Measurements from ENCODE around the gene ABHD5. TPM values are rescaled to one million over a fixed set of nuclear protein-coding genes. Genes with fewer than 3 reads are reported as not detected.
A peak's percentile ranks its signal among the peaks of the same experiment; 100 is the strongest.

The ABHD5 gene
- total and polyA plus RNA-seq, 2 of the 13 experiments (the other 11 are each of a cell fraction or from before 2014, with no cell fraction given), result 4.5 to 13.3 TPM

DNA sequence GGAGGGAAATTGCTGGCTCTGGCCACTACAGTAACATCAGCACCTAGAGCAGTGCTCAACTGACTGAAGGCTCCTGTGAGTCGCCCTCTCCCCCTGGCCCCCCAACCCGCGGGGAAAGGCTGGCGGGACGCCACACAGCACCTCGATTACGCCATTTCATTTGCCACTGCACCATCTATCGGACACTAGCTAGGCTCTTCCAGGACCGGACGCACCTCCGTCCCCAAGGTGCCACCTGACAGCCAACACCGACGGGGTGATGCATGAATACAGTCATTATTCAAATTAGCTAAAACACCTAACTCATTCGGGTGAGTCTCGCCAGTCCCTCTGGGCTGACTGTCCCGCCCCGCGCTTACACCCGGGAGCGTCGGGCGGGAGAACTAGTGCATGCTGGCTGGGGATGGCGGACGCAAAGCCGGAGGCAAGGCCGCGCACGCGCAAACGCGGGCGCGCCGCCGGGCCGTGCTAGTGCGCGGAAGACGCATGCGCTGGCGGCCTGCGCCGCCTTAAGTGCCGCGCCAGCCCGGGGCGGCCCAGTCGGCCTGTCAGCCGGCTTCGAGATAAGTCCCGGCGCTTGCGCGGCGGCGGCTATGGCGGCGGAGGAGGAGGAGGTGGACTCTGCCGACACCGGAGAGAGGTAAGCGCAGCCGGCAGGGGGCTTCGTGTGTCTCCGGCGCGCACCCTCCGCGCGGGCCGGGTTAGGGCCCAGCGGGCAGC, at the start of gene ABHD5 (continued):
- TF ChIP-seq ZFYVE20 (CRISPR knock-in tag; IDR thresholded peaks at IDR 0.05; ENCODE audit: borderline replicate concordance, low read depth) (no peak; the same call in 1 of the 2 replicates), BHLHE40 (IDR thresholded peaks at IDR 0.05; ENCODE audit: low read length) (no peak), SNRNP70 (IDR thresholded peaks at IDR 0.05; ENCODE audit: low read depth, low read length) (no peak), SRY (CRISPR knock-in tag; IDR thresholded peaks at IDR 0.05) (no peak; the same call in 1 of the 2 replicates), ZFX (CRISPR knock-in tag; IDR thresholded peaks at IDR 0.05; ENCODE audit: low read depth) (peak; percentile 98), BRD4 (CRISPR knock-in tag; IDR thresholded peaks at IDR 0.05) (no peak), TBL1XR1 (IDR thresholded peaks at IDR 0.05; ENCODE audit: borderline replicate concordance, low read length, partially characterized antibody) (peak; percentile 15), FOXK2 (IDR thresholded peaks at IDR 0.05) (no peak), ZNF7 (CRISPR knock-in tag; IDR thresholded peaks at IDR 0.05) (no peak), MTF1 (CRISPR knock-in tag; IDR thresholded peaks at IDR 0.05) (no peak; the same call in 1 of the 2 replicates), KLF15 (CRISPR knock-in tag; IDR thresholded peaks at IDR 0.05; ENCODE audit: borderline replicate concordance) (0 out of 2 replicates have a peak, but pooled peaks have one; percentile 31), ZNF567 (CRISPR knock-in tag; IDR thresholded peaks at IDR 0.05; ENCODE audit: borderline replicate concordance) (peak; percentile 53; the same call in 1 of the 2 replicates), NFKB2 (CRISPR knock-in tag; IDR thresholded peaks at IDR 0.05; ENCODE audit: borderline replicate concordance) (peak; percentile 92), ADNP (CRISPR knock-in tag; IDR thresholded peaks at IDR 0.05) (no peak), SPEN (CRISPR knock-in tag; IDR thresholded peaks at IDR 0.05; ENCODE audit: low read depth) (peak; percentile 82; the same call in 1 of the 2 replicates), ZNF780A (CRISPR knock-in tag; IDR thresholded peaks at IDR 0.05) (no peak), ZFP36L1 (CRISPR knock-in tag; IDR thresholded peaks at IDR 0.05) (peak; percentile 78), RXRB (CRISPR knock-in tag; IDR thresholded peaks at IDR 0.05; ENCODE audit: borderline replicate concordance) (0 out of 2 replicates have a peak, but pooled peaks have one; percentile 18)
- TF ChIP-seq, protein P1, sequence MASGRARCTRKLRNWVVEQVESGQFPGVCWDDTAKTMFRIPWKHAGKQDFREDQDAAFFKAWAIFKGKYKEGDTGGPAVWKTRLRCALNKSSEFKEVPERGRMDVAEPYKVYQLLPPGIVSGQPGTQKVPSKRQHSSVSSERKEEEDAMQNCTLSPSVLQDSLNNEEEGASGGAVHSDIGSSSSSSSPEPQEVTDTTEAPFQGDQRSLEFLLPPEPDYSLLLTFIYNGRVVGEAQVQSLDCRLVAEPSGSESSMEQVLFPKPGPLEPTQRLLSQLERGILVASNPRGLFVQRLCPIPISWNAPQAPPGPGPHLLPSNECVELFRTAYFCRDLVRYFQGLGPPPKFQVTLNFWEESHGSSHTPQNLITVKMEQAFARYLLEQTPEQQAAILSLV (CRISPR knock-in tag; IDR thresholded peaks at IDR 0.05; ENCODE audit: borderline replicate concordance), result peak; percentile 86; the same call in 1 of the 2 replicates
- TF ChIP-seq, protein P2, sequence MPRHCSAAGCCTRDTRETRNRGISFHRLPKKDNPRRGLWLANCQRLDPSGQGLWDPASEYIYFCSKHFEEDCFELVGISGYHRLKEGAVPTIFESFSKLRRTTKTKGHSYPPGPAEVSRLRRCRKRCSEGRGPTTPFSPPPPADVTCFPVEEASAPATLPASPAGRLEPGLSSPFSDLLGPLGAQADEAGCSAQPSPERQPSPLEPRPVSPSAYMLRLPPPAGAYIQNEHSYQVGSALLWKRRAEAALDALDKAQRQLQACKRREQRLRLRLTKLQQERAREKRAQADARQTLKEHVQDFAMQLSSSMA (CRISPR knock-in tag; IDR thresholded peaks at IDR 0.05), result no peak
- TF ChIP-seq, protein P3, sequence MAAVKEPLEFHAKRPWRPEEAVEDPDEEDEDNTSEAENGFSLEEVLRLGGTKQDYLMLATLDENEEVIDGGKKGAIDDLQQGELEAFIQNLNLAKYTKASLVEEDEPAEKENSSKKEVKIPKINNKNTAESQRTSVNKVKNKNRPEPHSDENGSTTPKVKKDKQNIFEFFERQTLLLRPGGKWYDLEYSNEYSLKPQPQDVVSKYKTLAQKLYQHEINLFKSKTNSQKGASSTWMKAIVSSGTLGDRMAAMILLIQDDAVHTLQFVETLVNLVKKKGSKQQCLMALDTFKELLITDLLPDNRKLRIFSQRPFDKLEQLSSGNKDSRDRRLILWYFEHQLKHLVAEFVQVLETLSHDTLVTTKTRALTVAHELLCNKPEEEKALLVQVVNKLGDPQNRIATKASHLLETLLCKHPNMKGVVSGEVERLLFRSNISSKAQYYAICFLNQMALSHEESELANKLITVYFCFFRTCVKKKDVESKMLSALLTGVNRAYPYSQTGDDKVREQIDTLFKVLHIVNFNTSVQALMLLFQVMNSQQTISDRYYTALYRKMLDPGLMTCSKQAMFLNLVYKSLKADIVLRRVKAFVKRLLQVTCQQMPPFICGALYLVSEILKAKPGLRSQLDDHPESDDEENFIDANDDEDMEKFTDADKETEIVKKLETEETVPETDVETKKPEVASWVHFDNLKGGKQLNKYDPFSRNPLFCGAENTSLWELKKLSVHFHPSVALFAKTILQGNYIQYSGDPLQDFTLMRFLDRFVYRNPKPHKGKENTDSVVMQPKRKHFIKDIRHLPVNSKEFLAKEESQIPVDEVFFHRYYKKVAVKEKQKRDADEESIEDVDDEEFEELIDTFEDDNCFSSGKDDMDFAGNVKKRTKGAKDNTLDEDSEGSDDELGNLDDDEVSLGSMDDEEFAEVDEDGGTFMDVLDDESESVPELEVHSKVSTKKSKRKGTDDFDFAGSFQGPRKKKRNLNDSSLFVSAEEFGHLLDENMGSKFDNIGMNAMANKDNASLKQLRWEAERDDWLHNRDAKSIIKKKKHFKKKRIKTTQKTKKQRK (IDR thresholded peaks at IDR 0.05; ENCODE audit: low read length), result no peak
- TF ChIP-seq, protein P4, sequence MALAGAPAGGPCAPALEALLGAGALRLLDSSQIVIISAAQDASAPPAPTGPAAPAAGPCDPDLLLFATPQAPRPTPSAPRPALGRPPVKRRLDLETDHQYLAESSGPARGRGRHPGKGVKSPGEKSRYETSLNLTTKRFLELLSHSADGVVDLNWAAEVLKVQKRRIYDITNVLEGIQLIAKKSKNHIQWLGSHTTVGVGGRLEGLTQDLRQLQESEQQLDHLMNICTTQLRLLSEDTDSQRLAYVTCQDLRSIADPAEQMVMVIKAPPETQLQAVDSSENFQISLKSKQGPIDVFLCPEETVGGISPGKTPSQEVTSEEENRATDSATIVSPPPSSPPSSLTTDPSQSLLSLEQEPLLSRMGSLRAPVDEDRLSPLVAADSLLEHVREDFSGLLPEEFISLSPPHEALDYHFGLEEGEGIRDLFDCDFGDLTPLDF (CRISPR knock-in tag; IDR thresholded peaks at IDR 0.05), result no peak

Measured in HepG2 (cell line).